ENCODE measurements around the gene RXFP3. TPM values are rescaled to one million over a fixed set of nuclear protein-coding genes. Genes with fewer than 3 reads are reported as not detected.

RXFP3 gene
- total RNA-seq (under 1 TPM in 1 of 7 donors, not detected in 6; 0.24 TPM), polyA plus RNA-seq (not detected)
- long read RNA-seq, donor 1: 0 reads
- long read RNA-seq, donor 2: 0 reads
- long read RNA-seq, donor 3: 0 reads

GRCh38 chr5:33936381-33937016 lies at the start of gene RXFP3:
TSS of gene RXFP3 (plus strand) at chr5:33936386. CDS start at chr5:33936741, 355 bp downstream.
- TF ChIP-seq CTCF (IDR thresholded peaks at IDR 0.05): no peak
- TF ChIP-seq POLR2A (IDR thresholded peaks at IDR 0.05): no peak
- TF ChIP-seq EP300 (IDR thresholded peaks at IDR 0.05): no peak
- no peaks in the 10 kb centered on the region for H3K9me3 ChIP-seq
- peaks cover 9% of the 10 kb centered on the region for H3K4me1 ChIP-seq (ENCODE audit: insufficient read depth)
- no peaks in the 10 kb centered on the region for H3K36me3 ChIP-seq
- H3K4me3 ChIP-seq: no peak within 1 kb of the TSS
- intact Hi-C loops (cut with DNase I): loop anchor here in 1 of 4 donors (10.0 kb wide), 1 partner anchor 502 kb away; no protein-coding TSS in a partner anchor
- no peaks in the 10 kb centered on the region for H3K27me3 ChIP-seq
- no peak for DNase-seq
- no peak within 1 kb of the TSS for H3K27ac ChIP-seq
- WGBS, 3 donors: 3 to 6% (median 6%) methylated on average over 43 to 45 of the region's 45 CpGs

GRCh38 chr5:33887268-33887667 lies 48.9 kb upstream of the RXFP3 start:
- H3K27ac ChIP-seq: no peak overlapping the region
- TF ChIP-seq EP300 (IDR thresholded peaks at IDR 0.05): no peak
- TF ChIP-seq POLR2A (IDR thresholded peaks at IDR 0.05): no peak
- TF ChIP-seq CTCF (IDR thresholded peaks at IDR 0.05): no peak
- no peak overlapping the region for H3K4me3 ChIP-seq
- H3K36me3 ChIP-seq: no peaks in the 10 kb centered on the region
- 65 to 97% (median 80%) methylated on average over 3 of the region's 3 CpGs for WGBS, 3 donors
- no peak for DNase-seq
- H3K27me3 ChIP-seq: no peaks in the 10 kb centered on the region
- H3K9me3 ChIP-seq: no peaks in the 10 kb centered on the region
- intact Hi-C loops (cut with DNase I): loop anchor here in 1 of 4 donors (10.0 kb wide), 1 partner anchor 52 kb away; no protein-coding TSS in a partner anchor
- H3K4me1 ChIP-seq (ENCODE audit: insufficient read depth): peaks cover 17% of the 10 kb centered on the region

- Histone ChIP-seq H3K27ac (no peak overlapping the region), H3K4me1 (ENCODE audit: insufficient read depth) (peaks cover 20% of the 10 kb centered on the region)
These were observed 47.6 kb upstream of the RXFP3 start for GRCh38 chr5:33888587-33888986.

More at GRCh38 chr5:33888587-33888986, 47.6 kb upstream of the RXFP3 start:
- 24 to 32% (median 28%) methylated on average over 4 of the region's 4 CpGs for WGBS, 3 donors
- H3K9me3 ChIP-seq: no peaks in the 10 kb centered on the region
- H3K27me3 ChIP-seq: no peaks in the 10 kb centered on the region
- intact Hi-C loops (cut with DNase I): loop anchor here in 1 of 4 donors (10.0 kb wide), 1 partner anchor 54 kb away; no protein-coding TSS in a partner anchor
- no peaks in the 10 kb centered on the region for H3K36me3 ChIP-seq
- no peak for DNase-seq
- no peak overlapping the region for H3K4me3 ChIP-seq
- TF ChIP-seq EP300 (IDR thresholded peaks at IDR 0.05) (no peak), POLR2A (IDR thresholded peaks at IDR 0.05) (no peak), CTCF (IDR thresholded peaks at IDR 0.05) (no peak)

Data from ovary (tissue), 10 donors.